NCI-H226 (cell line): ENCODE results near the gene DPP10.

ENCODE experiments used
- DNase-seq: peaks from one replicate; pipeline ENCODE4 v3.0.0-alpha.2; 2015

The DPP10 gene

GRCh38 chr2:115484486-115484885 is 1042.0 kb downstream of the DPP10 start:
- DNase-seq, result peak; percentile 8

- no peak for DNase-seq
Measured at GRCh38 chr2:115484983-115485382, 1042.5 kb downstream of the DPP10 start.

- peak; percentile 89 for DNase-seq
Measured at GRCh38 chr2:115491186-115491793, 1048.8 kb downstream of the DPP10 start.

- peak; percentile 49 for DNase-seq
Measured at GRCh38 chr2:115505331-115505730, 1062.9 kb downstream of the DPP10 start.

- no peak for DNase-seq
Measured at GRCh38 chr2:115520727-115521126, 1078.3 kb downstream of the DPP10 start.

GRCh38 chr2:115524452-115524851 is 1082.0 kb downstream of the DPP10 start:
- no peak for DNase-seq

- DNase-seq, result no peak
Measured at GRCh38 chr2:115529627-115530026, 1087.2 kb downstream of the DPP10 start.

- no peak for DNase-seq
Measured at GRCh38 chr2:115533081-115533480, 1090.6 kb downstream of the DPP10 start.

GRCh38 chr2:115541814-115542213 is 1099.4 kb downstream of the DPP10 start:
- no peak for DNase-seq

GRCh38 chr2:115542331-115542730 is 1099.9 kb downstream of the DPP10 start:
- DNase-seq, result no peak

- no peak for DNase-seq
Measured at GRCh38 chr2:115543024-115543423, 1100.6 kb downstream of the DPP10 start.

GRCh38 chr2:115543461-115543860 is 1101.0 kb downstream of the DPP10 start:
- DNase-seq, result no peak

- DNase-seq, result peak; percentile 82
Measured at GRCh38 chr2:115549611-115550130, 1107.2 kb downstream of the DPP10 start.

- peak; percentile 29 for DNase-seq
Measured at GRCh38 chr2:115552726-115553125, 1110.3 kb downstream of the DPP10 start.

- no peak for DNase-seq
Measured at GRCh38 chr2:115554153-115554552, 1111.7 kb downstream of the DPP10 start.

GRCh38 chr2:115558725-115559124 is 1116.3 kb downstream of the DPP10 start:
- no peak for DNase-seq

- no peak for DNase-seq
Measured at GRCh38 chr2:115560666-115561065, 1118.2 kb downstream of the DPP10 start.

- DNase-seq, result no peak
Measured at GRCh38 chr2:115568643-115569042, 1126.2 kb downstream of the DPP10 start.

- peak; percentile 14 for DNase-seq
Measured at GRCh38 chr2:115569547-115569946, 1127.1 kb downstream of the DPP10 start.

GRCh38 chr2:115572746-115573145 is 1130.3 kb downstream of the DPP10 start:
- no peak for DNase-seq

GRCh38 chr2:115573756-115574155 is 1131.3 kb downstream of the DPP10 start:
- DNase-seq, result no peak

GRCh38 chr2:115574667-115575066 is 1132.2 kb downstream of the DPP10 start:
- DNase-seq, result no peak

- DNase-seq, result no peak
Measured at GRCh38 chr2:115580784-115581183, 1138.3 kb downstream of the DPP10 start.

GRCh38 chr2:115584507-115584906 is 1142.1 kb downstream of the DPP10 start:
- DNase-seq, result no peak
